Muscle layer of duodenum (tissue), 2 donors: ENCODE measurements around the gene SBK3.

Source experiments
- H3K27ac ChIP-seq: one replicate; pipeline ENCODE4 v1.7.0; 2013; ENCODE audit warnings: mild to moderate bottlenecking, low read length
- H3K27me3 ChIP-seq: one replicate; pipeline ENCODE4 v1.7.0; 2013; ENCODE audit warnings: low read depth, mild to moderate bottlenecking, control low read depth, low read length
- H3K36me3 ChIP-seq, 2 donors: one replicate each; pipeline ENCODE4 v1.7.0; 2013; ENCODE audit warnings: low read length in 2 of 2, control low read depth in 1 of 2, mild to moderate bottlenecking in 1 of 2; ENCODE audit not compliant: insufficient read depth in 2 of 2, control insufficient read depth in 1 of 2
- H3K4me1 ChIP-seq, 2 donors: one replicate each; pipeline ENCODE4 v1.7.0; 2013; ENCODE audit warnings: low read length in 2 of 2, mild to moderate bottlenecking in 2 of 2, control low read depth in 1 of 2, moderate library complexity in 1 of 2; ENCODE audit not compliant: insufficient read depth in 2 of 2, control insufficient read depth in 1 of 2
- H3K4me3 ChIP-seq, 2 donors: one replicate each; pipeline ENCODE4 v1.7.0; 2013; ENCODE audit warnings: low read length in 2 of 2, low read depth in 1 of 2, mild to moderate bottlenecking in 1 of 2
- H3K9me3 ChIP-seq, 2 donors: one replicate each; pipeline ENCODE4 v1.7.0; 2013; ENCODE audit warnings: low read length in 2 of 2, control low read depth in 1 of 2, mild to moderate bottlenecking in 1 of 2; ENCODE audit not compliant: control insufficient read depth in 1 of 2
- donor health status: healthy.

SBK3 gene

DNA sequence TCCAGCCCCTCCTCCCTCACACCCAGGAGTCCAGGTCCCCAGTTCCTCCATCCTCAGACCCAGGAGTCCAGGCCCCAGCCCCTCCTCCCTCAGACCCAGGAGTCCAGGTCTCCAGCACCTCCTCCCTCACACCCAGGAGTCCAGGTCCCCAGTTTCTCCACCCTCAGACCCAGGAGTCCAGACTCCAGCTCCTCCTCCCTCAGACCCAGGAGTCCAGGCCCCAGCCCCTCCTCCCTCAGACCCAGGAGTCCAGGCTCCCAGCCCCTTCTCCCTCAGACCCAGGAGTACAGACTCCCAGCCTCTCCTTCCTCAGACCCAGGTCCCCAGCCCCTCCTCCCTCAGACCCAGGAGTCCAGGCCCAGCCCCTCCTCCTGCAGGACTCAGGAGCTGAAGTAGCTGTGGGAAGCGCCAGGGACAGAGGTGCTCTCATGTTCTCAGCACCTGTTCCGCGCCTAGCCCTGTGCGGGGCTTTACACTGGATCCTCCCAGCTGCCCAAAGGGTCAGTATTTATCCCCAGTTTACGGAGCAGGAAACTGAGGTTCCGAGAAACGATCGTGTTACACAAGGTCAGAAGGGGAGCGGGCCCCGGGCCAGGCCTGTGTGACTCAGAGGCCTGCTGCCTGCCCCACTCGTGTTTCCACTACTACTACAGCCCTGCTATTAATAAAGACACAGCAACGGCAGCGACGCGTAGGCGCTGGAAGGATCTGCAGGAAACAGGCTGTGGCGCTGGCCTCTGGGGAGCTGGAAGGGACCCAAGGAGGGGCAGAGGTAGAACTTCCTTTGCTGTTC, 1.7 kb upstream of the SBK3 start:
- no peak overlapping the region for H3K27ac ChIP-seq
- H3K27me3 ChIP-seq, result peaks cover 3% of the 10 kb centered on the region
- no peaks in the 10 kb centered on the region for H3K9me3 ChIP-seq
- no peak overlapping the region for H3K4me3 ChIP-seq
- no peaks in the 10 kb centered on the region for H3K36me3 ChIP-seq
- H3K4me1 ChIP-seq, result peaks cover 0 to 13% of the 10 kb centered on the region in 2 donors

DNA sequence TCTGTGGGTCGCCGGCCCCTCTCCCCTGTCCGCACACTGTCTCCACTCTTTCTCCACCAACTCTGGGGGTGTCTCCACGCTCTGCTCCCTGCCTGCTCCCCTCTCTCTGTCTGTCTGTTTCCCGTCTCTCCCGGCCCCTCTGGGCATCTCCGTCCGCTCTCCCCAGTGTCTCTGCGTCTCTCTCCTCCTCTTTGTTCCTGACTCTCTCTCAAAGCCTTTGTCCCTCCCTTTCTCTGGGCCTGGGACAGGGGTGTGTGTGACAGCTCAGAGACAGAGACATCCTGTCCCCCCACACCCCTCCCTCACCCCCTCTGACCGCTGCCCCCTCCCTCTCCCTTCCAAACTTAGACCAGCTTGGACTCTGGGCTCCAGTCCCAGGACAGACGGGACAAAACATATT, 668 bp upstream of the SBK3 start:
- H3K4me1 ChIP-seq, result peaks cover 0 to 13% of the 10 kb centered on the region in 2 donors
- H3K27ac ChIP-seq, result no peak overlapping the region
- no peaks in the 10 kb centered on the region for H3K9me3 ChIP-seq
- H3K36me3 ChIP-seq, result no peaks in the 10 kb centered on the region
- H3K4me3 ChIP-seq, result no peak overlapping the region
- H3K27me3 ChIP-seq, result peaks cover 3% of the 10 kb centered on the region

DNA sequence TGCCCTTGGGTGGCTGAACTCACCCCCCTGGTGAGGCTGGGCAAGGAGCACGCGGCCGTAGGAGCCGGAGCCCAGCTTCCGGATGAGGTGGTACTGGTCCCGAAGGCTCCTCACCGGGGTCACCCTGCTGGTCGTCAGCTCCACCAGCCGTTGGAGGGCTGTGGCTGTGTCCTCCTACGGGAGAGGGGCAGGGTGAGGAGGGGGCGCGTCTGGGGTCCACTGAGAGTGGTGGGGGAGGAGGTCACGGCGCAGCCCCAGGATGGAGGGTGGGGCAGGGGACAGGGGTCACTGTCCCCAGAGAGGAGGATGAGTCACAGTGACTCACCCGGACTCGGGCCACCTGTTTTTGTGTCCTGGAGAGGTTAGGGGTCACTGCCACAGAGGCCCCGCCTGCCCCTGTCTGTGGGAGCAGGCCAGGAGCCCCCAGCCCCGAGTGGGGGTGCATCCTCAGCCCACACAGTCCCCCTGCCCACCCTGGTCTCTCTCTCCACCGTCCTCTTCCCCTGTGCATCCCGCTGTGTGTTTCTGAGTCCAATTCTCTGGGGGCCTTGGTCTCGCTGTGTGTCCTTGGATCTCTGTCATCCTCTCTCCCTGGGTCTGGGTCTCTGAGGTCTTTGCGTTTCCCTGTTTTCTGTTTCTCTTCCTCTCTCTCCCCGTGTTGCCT, 435 bp downstream of the SBK3 start:
- H3K4me3 ChIP-seq, result no peak overlapping the region
- no peaks in the 10 kb centered on the region for H3K36me3 ChIP-seq
- H3K27me3 ChIP-seq, result peaks cover 3% of the 10 kb centered on the region
- no peaks in the 10 kb centered on the region for H3K9me3 ChIP-seq
- H3K4me1 ChIP-seq, result peaks cover 0 to 13% of the 10 kb centered on the region in 2 donors
- no peak overlapping the region for H3K27ac ChIP-seq

DNA sequence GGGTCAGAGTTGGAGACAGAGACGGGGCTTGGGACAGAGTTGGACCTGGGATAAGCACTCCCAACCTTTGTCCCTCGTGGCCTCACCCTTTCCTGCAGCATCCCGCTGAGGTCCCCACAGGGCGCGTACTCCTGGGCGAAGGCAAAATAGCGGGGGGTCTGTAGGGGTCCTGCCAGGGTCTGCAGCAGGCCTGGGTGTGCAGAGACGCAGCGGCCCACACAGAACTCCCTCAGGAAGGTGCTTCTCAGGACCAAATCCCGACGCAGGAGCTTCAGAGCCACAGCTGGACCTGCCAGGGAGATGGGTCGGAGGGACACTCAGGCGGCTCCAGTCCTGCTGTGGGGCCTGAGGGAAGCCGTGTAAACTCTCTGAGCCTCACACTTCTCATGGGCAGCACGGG, 1.3 kb downstream of the SBK3 start:
- Histone ChIP-seq H3K27ac (no peak overlapping the region), H3K36me3 (no peaks in the 10 kb centered on the region), H3K4me3 (no peak overlapping the region), H3K27me3 (no peaks in the 10 kb centered on the region), H3K4me1 (peaks cover 0 to 13% of the 10 kb centered on the region in 2 donors), H3K9me3 (no peaks in the 10 kb centered on the region)

DNA sequence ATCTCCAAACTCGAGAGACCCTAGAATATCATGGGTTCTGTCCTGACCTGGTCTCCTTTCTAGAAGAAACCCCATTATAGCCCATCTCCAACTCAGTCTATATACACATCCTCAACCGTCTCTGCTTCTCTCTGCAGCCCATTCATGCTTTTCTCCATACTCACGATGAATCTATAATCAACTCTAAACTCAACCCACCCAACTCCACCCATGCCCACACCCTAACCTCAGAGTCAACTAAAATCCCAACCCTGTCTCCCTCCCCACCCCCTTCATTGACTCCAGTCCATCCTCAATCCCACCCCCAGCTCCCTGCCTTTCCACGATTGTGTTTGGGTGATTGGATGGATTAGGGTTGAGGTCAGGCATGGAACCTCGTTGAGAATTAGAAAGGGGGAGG, 1.8 kb downstream of the SBK3 start:
- Histone ChIP-seq H3K27me3 (no peaks in the 10 kb centered on the region), H3K4me3 (no peak overlapping the region)

DNA sequence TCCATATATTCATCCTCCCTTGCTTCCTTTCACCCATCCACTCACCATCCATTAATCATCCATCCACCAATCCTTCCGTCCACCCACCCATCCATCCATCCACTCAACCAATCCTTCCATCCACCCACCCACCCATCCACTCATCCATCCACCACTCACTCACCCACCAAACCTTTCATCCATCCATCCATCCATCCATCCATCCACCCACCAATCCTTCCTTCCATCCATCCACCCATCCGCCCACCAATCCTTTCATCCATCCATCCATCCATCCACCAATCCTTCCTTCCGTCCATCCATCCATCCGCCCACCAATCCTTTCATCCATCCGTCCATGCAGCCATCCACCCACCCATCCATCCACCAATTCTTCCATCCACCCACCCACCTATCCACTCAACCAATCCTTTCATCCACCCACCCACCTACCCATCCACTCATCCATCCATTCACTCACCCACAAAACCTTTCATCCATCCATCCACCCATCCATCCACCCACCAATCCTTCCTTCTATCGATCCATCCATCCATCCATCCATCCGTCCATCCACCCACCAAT, 3.0 kb downstream of the SBK3 start:
- Histone ChIP-seq H3K9me3 (no peaks in the 10 kb centered on the region), H3K27me3 (no peaks in the 10 kb centered on the region), H3K27ac (no peak overlapping the region), H3K4me1 (peaks cover 0 to 13% of the 10 kb centered on the region in 2 donors), H3K4me3 (no peak overlapping the region), H3K36me3 (no peaks in the 10 kb centered on the region)

More for the DNA sequence above, 1.8 kb downstream of the SBK3 start:
- Histone ChIP-seq H3K4me1 (peaks cover 0 to 13% of the 10 kb centered on the region in 2 donors), H3K9me3 (no peaks in the 10 kb centered on the region), H3K27ac (no peak overlapping the region), H3K36me3 (no peaks in the 10 kb centered on the region)

DNA sequence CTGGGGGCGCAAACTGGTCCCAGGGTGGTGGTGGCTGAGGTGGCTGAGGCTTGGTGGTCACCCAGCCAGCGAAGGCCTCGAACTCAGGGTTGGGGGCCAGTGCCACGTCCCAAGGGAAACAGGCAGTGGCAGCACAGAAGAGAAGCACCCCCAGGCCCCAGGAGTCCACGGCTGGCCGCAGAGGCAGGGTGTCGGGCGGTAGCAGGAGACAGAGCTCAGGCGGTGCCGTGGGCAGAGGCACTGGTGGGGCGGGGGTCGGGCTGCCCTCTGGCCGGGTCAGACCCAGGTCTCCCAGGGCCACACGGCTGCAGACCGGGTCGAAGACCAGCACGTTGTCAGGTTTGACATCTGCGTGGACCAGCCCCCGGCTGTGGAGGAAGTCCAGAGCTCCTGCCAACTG, 4.3 kb downstream of the SBK3 start:
- H3K27me3 ChIP-seq, result no peaks in the 10 kb centered on the region
- H3K9me3 ChIP-seq, result no peaks in the 10 kb centered on the region
- H3K27ac ChIP-seq, result no peak overlapping the region
- no peak overlapping the region for H3K4me3 ChIP-seq
- H3K36me3 ChIP-seq, result no peaks in the 10 kb centered on the region
- H3K4me1 ChIP-seq, result peaks cover 0 to 8% of the 10 kb centered on the region in 2 donors

DNA sequence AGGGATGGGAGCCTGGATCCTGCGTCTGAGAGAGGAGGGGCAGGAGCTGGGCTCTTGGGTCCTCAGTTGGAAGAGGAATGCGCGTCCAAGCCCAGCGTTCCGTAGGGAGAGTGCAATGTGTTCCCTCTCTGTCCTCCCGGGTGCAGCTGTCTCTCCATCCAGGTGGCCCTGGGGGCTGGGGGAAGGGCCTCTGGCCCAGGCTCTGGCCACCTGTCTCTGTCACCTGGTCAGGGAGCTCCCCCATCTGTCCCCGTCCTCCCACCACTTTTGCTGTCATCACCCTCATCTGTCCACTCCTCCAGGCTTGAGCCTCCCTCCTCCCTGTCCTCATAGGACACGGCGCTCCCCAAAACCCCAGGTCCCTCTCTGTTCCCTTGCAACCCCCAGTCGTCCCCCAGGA, 4.7 kb downstream of the SBK3 start:
- no peaks in the 10 kb centered on the region for H3K9me3 ChIP-seq
- no peak overlapping the region for H3K4me3 ChIP-seq
- no peaks in the 10 kb centered on the region for H3K27me3 ChIP-seq
- peaks cover 0 to 4% of the 10 kb centered on the region in 2 donors for H3K4me1 ChIP-seq
- H3K27ac ChIP-seq, result no peak overlapping the region
- no peaks in the 10 kb centered on the region for H3K36me3 ChIP-seq

DNA sequence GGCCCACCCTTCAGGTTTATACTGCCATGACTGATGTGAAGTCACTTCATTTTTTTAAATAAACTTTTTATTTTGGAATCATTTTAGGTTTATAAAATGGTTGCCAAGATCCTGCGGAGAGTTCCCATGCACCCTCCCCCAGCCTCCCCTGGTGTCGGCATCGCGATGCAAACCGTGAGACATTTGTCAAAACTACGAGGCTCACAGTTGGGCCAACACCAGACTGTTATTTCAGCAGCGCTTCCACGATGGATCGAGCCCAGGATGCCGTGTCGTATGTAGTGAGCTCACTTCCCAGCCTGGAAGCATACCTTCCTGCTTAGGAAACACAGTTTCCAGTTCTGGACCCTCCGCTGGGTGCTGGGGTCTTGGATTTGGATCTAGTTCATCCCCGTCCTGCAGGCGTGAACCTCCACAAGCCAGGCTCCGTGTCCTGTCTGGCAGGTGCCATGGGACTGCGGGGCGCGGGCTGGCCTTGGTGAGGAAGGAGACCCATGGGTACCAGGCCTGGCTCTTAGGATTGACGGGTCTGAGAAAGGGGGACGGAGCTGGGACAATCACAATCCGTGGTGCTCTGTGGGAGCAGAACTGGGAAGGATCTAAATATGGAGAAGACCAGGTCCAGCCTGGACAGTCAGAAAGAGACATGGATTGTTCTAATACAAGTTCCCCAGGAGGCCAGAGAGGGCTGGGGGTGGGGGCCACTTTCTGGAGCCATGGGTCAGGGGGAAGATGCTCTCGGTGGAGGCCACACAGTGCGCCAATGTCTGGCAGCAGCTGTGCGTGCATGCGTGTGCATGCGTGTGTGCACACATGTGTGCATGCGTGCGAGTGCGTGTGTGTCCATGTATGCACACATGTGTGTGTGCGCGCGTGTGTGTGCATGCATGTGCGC, 6.0 kb downstream of the SBK3 start:
- Histone ChIP-seq H3K27me3 (no peaks in the 10 kb centered on the region), H3K36me3 (no peaks in the 10 kb centered on the region), H3K4me3 (no peak overlapping the region), H3K9me3 (no peaks in the 10 kb centered on the region), H3K4me1 (no peaks in the 10 kb centered on the region), H3K27ac (no peak overlapping the region)

DNA sequence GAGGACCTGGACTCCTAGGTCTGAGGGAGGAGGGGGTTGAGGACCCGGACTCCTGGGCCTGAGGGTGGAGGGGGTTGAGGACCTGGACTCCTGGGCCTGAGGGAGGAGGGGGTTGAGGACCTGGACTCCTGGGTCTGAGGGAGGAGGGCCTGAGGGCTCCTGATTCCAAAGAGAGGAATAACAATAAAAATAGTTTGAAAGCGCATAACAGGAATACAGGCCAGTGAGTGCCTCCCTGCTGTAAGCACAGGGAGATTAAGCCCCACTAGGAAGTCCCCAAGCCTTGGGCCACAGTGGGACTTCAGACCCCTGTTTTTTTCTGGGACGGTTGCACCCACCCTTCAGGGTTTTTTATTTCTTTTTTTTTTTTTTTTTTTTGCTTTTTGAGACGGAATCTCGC, 7.2 kb downstream of the SBK3 start:
- Histone ChIP-seq H3K9me3 (no peaks in the 10 kb centered on the region), H3K4me3 (no peak overlapping the region), H3K27ac (no peak overlapping the region), H3K36me3 (no peaks in the 10 kb centered on the region), H3K27me3 (no peaks in the 10 kb centered on the region), H3K4me1 (no peaks in the 10 kb centered on the region)

DNA sequence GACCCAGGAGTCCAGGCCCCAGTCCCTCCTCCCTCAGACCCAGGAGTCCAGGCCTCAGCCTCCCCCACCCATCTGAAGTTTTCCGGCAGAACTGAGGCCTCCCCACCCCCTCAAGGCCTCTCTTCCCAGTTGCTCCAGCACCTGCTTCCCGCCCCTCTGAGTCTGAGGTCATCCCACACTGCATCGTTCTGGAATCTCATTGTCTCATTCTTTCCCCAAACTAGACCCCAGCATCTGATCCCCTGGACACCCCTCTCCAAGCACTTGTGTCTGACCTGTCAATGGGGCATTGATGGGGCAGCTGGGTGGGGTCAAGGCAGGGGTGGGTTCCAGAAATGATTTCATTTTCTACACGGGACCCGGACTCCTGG, 7.6 kb downstream of the SBK3 start:
- no peaks in the 10 kb centered on the region for H3K36me3 ChIP-seq

More for the DNA sequence above, 7.6 kb downstream of the SBK3 start:
- Histone ChIP-seq H3K4me3 (no peak overlapping the region), H3K4me1 (no peaks in the 10 kb centered on the region), H3K27me3 (no peaks in the 10 kb centered on the region), H3K27ac (no peak overlapping the region), H3K9me3 (no peaks in the 10 kb centered on the region)
